Colonic mucosa (tissue), 4 donors: ENCODE results near the gene TRMT1. TPM values are rescaled to one million over a fixed set of nuclear protein-coding genes. Genes with fewer than 3 reads are reported as not detected.

Experiments used
- DNase-seq: peaks from one replicate; pipeline ENCODE4 v3.0.0-alpha.2; 2020
- H3K27ac ChIP-seq: fragments of 200-600 bp; one replicate; pipeline ENCODE4 v1.8.0; 2021
- H3K27me3 ChIP-seq: fragments of 200-600 bp; one replicate; pipeline ENCODE4 v1.8.0; 2021
- H3K36me3 ChIP-seq: fragments of 200-600 bp; one replicate; pipeline ENCODE4 v1.8.0; 2021
- H3K4me1 ChIP-seq: fragments of 200-600 bp; one replicate; pipeline ENCODE4 v1.8.0; 2021; ENCODE audit warnings: mild to moderate bottlenecking
- H3K4me3 ChIP-seq: fragments of 200-600 bp; one replicate; pipeline ENCODE4 v1.8.0; 2021
- H3K9ac ChIP-seq, 2 donors: one replicate each; pipeline ENCODE4 v1.7.0; 2013; ENCODE audit warnings: control low read depth in 2 of 2, low read depth in 2 of 2, low read length in 2 of 2
- H3K9me3 ChIP-seq: fragments of 200-600 bp; one replicate; pipeline ENCODE4 v1.8.0; 2021
- intact Hi-C: fragments of 100-400 bp; cut with DNase I; formaldehyde crosslinking; loops from one replicate; pipeline ENCODE4 v1.14.1; 2022
- total RNA-seq, 2 donors: library from RNA; stranded (reverse); fragmentation: NEBNext Ultra II Directional in 1 of 2; extraction: Animal tissue kit (Norgen Biotek cat#: 25700) in 1 of 2; gene quantifications; one replicate each; pipeline ENCODE4 v1.2.1, GENCODE V29; 2021
- TF ChIP-seq, protein P1 (sequence below): fragments of 200-600 bp; IDR thresholded peaks from one replicate; pipeline ENCODE4 v1.8.0; 2022; ENCODE audit warnings: antibody characterized with exemption, mild to moderate bottlenecking
- donor health status: healthy.
- donor health status: DM: no; HTN: no; CAD: no.
- donor health status: DM: no; HTN: no; CAD: no.

TRMT1 gene
- total RNA-seq, 2 donors from 2014 or later: 17.5 to 40.1 TPM

GRCh38 chr19:13063461-13064091 lies 53.0 kb downstream of the TRMT1 start:
- intact Hi-C loops: no loop called here
- Histone ChIP-seq H3K9me3 (no peaks in the 10 kb centered on the region), H3K4me3 (no peak overlapping the region), H3K27ac (no peak overlapping the region), H3K27me3 (no peaks in the 10 kb centered on the region), H3K36me3 (no peaks in the 10 kb centered on the region), H3K9ac (no peak overlapping the region), H3K4me1 (peaks cover 10% of the 10 kb centered on the region)
- no peak for DNase-seq
- TF ChIP-seq, protein P1, sequence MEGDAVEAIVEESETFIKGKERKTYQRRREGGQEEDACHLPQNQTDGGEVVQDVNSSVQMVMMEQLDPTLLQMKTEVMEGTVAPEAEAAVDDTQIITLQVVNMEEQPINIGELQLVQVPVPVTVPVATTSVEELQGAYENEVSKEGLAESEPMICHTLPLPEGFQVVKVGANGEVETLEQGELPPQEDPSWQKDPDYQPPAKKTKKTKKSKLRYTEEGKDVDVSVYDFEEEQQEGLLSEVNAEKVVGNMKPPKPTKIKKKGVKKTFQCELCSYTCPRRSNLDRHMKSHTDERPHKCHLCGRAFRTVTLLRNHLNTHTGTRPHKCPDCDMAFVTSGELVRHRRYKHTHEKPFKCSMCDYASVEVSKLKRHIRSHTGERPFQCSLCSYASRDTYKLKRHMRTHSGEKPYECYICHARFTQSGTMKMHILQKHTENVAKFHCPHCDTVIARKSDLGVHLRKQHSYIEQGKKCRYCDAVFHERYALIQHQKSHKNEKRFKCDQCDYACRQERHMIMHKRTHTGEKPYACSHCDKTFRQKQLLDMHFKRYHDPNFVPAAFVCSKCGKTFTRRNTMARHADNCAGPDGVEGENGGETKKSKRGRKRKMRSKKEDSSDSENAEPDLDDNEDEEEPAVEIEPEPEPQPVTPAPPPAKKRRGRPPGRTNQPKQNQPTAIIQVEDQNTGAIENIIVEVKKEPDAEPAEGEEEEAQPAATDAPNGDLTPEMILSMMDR: no peak

DNA sequence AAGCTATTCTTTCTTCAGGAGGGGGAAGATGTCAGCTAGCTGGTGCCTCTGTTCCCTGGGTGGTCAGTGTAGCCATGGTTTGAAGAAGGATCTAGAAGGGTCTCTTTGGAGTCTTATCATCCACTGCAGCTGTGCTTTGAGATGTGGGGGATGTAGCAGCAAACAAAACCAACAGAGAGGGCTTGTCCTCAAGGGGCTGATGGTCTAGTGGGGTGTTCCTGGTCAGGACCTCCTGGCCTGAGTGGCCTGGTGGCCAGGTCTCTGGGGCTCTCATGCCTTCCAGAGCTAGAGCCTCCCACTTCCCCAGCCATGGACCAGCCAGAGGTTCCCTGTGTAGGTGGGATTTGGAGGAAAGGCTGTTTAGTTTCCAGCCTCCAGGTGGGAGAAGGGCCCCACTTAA lies 54.2 kb downstream of the TRMT1 start:
- no peak overlapping the region for H3K9ac ChIP-seq
- DNase-seq: no peak
- H3K27me3 ChIP-seq: no peaks in the 10 kb centered on the region
- no peak overlapping the region for H3K4me3 ChIP-seq
- peaks cover 10% of the 10 kb centered on the region for H3K4me1 ChIP-seq
- no peaks in the 10 kb centered on the region for H3K36me3 ChIP-seq
- no peak overlapping the region for H3K27ac ChIP-seq
- intact Hi-C loops: no loop called here
- TF ChIP-seq, protein P1: no peak
- no peaks in the 10 kb centered on the region for H3K9me3 ChIP-seq

- H3K36me3 ChIP-seq: no peaks in the 10 kb centered on the region
- intact Hi-C loops: loop anchor here (2.0 kb wide), 1 partner anchor 78 kb away; no protein-coding TSS in a partner anchor
- TF ChIP-seq, protein P1: peak; percentile 98
- peaks cover 17% of the 10 kb centered on the region for H3K4me1 ChIP-seq
- H3K27me3 ChIP-seq: no peaks in the 10 kb centered on the region
- DNase-seq: peak; percentile 92
- peak overlapping the region; percentile 47 for H3K4me3 ChIP-seq
- H3K9me3 ChIP-seq: no peaks in the 10 kb centered on the region
- H3K9ac ChIP-seq: peak overlapping the region; percentile 68 to 77
- peak overlapping the region; percentile 42 for H3K27ac ChIP-seq
These were observed 55.3 kb downstream of the TRMT1 start for GRCh38 chr19:13060964-13061927.

DNA sequence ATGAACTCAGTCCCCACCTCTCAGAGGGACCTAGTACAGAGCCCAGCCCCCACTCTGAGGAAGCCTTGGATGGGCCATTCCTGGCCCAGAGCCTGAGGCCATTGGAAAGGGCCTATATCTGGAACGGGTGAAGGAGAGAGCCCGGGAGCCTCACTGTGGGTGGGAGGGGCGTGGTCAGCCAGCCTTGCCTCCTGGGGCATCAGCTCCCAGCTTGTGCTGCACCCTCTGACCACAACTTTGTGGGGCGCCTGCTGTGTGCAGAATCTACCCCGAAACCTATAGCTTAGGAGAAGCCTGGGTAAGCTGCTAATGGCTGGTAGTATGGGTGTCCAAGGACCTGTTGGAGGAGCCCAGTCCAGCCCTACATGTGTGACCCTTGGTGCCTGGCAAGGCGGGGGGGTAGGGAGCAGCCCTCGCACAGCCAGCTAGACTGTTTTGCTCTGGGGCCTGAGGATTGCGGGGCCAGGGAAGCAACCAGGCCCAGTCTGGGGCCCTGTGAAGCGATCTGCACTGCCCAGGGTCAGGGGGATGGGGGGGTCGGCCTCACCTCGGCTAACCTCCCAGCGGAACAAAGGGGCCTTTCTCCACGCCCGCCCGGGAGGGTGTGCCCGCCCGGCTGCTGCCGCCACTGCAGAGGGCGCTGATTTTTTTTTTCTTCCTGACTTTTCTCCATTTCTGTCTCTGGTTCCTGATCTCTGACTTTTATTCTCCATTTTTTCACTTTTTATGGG lies 56.1 kb downstream of the TRMT1 start:
- Histone ChIP-seq H3K27ac (peak overlapping the region; percentile 42), H3K9me3 (no peaks in the 10 kb centered on the region), H3K4me3 (peak overlapping the region; percentile 47), H3K9ac (peak overlapping the region; percentile 14 to 48), H3K4me1 (peaks cover 22% of the 10 kb centered on the region), H3K36me3 (no peaks in the 10 kb centered on the region), H3K27me3 (no peaks in the 10 kb centered on the region)
- TF ChIP-seq, protein P1: no peak
- intact Hi-C loops: loop anchor here (2.0 kb wide), 1 partner anchor 78 kb away; no protein-coding TSS in a partner anchor
- DNase-seq: peak; percentile 55
